GM19372 (cell line): ENCODE data around the gene TRAPPC8.
A peak's percentile ranks its signal among the peaks of the same experiment; 100 is the strongest.
"Not testable (repeated sequence)": the region's sequence is repeated elsewhere in the genome, so short reads cannot be mapped to it uniquely, and the experiment has no call there.

Experiments
- ATAC-seq: cut with Tn5 transposase; IDR thresholded peaks from one replicate; pipeline ENCODE4 v1.9.1; 2021; ENCODE audit warnings: mild to moderate bottlenecking, low read depth, moderate library complexity; ENCODE audit not compliant: unreplicated experiment

Gene TRAPPC8

DNA sequence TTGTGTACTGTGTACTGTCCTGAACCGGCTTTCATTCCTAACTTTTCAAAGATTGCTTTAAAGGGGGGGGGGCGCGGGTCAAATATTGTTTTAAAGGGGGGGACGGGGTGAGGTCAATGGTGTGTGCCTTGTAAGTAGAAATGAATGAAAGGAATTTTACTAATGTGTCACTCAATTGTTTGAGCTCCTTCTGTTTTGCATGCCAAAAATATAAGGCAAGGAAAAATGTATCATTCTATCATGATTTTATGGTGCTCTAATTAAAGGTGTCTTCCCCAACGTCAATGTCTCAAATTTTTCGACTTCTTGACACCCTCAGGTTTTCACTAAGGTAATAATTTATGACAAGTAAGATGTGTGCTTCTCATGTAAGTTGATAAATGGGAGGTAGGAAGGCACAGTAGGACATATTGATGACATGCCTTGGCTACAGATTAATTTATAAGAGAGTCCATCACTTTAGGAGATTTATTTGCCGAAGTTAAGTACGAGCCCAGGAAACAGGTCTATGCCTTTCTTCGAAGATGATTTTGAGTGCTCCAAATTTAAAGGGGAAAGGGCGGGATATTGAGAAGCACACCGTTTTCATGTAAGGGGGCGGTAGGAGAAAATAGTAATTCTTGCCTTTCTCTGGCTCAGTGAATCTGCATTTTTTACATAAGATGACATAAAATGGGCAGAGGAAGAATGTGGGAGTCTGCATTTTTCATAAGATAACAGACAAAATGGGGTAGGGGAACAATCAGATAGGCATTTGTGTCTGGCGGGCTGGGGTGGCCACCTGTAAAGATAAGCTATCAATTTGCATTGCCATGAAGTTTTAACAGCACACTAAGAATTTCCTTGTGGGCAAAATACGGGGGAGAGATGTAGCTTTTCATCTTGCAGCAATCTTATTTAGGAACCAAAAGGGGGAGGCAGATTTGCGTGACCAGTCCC lies 1.2 kb upstream of the TRAPPC8 start:
- ATAC-seq: no peak

DNA sequence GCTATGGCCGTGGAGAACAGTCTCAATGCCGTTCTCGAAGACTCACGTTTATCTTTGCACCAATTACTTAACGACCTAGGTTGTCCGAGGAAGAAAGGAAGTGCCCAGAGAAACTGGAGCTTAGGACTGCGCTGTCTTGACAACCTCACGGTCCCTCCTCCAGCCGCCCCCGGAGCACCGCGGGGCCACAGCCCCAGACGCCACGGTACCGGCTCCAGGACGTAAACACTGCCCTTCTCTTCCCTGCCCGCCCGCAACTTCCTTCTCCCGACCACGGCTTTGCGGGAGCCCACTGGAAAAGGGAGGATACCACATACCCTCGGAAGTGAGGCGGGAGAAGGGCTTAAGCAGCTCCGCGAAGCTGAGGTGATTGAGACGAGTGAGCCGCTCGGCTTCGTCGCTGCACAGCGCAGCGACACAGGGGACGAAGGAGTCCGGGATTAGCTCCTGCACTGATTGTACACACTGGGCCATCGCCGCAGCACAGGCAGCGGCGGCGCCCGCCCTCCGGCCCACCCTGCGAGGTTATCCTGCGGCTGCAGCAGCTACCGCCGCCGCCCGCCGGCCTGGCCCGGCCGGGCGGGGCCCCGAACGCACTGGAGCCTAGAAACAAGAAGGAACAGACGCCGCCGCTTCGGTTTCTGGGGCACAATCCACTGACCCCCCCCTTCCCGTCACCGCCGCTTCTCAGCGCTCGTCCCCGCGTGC lies 483 bp downstream of the TRAPPC8 start:
- peak; percentile 32 for ATAC-seq

DNA sequence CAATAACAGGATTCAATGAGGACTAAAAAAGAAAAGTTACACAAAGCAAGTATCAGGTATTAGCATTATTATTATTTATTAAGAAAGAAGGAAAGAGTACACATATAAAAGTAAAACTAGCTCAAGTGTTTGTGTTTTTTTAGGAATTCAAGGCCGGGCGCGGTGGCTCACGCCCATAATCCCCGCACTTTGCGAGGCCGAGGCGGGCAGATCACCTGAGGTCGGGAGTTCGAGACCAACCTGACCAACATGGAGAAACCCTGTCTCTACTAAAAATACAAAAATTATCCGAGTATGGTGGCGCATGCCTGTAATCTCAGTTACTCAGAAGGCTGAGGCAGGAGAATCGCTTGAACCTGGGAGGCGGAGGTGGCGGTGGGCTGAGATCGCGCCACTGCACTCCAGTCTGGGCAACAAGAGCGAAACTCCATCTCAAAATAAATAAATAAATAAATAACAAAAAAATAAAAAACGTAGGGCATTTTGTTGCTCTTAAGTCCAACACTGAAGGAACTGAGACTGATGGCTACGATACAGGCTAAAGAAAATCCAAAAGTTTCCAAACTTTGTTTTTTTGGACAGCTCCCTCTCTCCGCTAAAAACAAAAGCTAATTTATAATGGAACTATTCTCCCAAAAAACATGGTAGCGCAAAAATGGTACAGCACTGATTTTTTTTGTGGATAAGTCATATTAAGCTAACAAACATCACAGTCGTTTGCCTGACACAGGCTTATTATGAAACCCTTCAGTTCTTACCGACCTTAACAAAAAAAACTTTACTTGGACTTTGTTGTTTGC lies 1.7 kb downstream of the TRAPPC8 start:
- ATAC-seq: no peak

DNA sequence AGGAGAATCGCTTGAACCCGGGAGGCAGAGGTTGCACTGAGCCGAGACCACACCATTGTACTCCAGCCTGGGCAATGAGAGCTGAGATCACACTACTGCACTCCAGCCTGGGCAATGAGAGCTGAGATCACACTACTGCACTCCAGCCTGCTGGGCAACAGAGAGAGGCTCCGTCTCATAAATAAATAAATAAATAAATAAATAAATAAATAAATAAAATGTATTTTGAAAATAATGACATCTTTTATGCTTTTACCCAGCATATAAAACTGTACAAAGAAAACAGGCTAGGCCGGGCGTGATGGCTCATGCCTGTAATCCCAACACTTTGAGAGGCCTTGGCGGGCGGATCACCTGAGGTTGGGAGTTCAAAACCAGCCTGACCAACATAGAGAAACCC lies 8.2 kb downstream of the TRAPPC8 start:
- not testable (repeated sequence) for ATAC-seq

DNA sequence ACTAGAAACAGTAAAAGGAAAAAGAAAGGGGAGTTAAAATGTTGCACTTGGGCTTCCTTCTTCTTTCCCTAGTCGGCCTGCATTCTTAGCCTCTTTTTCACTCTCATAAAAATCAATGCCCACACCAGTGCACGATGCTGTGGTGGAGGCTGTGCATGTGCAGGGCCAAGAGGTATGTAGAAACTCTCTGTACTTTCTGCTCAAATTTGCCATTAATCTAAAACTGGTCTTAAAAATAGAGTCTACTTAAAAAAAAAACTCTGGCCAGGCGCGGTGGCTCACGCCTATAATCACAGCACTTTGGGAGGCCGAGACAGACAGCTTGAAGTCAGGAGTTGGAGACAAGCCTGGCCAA lies 11.1 kb downstream of the TRAPPC8 start:
- no peak for ATAC-seq

DNA sequence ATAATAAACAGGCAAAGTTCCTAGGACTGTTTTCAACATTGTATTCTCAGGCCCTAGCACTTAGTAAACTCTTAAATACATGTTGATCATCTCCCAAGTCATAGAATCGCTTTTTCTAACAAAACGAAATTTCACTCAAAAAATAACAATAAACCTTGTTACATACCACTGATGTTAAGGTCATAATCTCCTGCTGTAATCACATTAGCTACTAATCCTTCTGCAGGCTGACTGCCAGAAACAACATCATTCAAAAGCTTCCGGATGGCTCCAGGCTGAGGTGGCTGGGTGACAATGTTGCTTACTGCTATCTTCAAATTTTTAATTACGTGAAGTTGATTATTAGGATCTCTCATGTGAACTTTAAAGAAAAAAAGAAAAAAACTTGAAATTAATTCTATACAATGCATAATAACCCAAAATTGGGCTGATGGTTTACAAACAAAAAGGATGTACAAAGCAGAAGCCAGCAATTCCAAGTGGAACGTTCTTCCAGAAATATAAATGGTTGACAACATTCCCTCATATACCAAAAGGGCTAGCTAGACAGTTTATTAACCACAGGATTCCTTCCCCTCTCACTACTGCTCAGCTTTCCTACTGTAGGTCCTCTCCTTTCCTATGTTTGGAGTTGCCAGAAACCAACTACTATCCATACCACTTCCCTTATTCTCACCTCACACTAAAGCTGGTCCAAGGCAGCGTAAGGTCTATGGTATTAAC lies 11.6 kb downstream of the TRAPPC8 start:
- ATAC-seq: no peak

DNA sequence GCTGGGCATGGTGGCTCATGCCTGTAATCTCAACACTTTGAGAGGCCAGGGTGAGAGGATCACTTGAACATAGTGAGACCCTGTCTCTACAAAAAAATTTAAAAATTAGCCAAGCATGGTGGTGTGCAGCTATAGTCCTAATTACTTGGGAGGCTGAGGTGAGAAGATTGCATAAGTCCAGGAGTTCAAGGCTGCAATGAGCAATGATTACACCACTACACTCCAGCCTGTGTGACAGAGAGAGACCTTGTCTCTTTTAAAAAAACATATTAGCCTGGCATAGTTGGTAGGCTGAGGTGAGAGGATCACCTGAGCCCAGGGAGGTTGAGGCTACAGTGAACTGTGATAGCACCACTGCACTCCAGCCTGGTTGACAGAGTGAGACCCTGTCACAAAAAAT lies 13.7 kb downstream of the TRAPPC8 start:
- no peak for ATAC-seq

DNA sequence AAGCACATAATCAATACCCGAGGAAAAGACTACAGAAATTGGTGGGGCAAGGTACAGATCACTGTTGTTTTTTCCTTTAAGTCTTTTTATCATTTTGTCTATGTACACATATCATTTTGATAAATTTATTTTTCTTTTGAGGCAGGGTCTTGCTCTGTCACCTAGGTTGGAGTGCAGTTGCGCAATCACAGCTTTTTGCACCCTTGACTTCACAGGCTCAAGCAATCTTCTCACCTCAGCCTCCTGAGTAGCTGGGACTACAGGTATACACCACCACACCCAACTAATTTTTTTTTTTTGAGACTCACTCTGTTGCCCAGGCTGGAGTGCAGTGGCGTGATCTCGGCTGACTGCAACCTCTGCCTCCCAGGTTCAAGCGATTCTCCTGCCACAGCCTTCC lies 15.9 kb downstream of the TRAPPC8 start:
- not testable (repeated sequence) for ATAC-seq

DNA sequence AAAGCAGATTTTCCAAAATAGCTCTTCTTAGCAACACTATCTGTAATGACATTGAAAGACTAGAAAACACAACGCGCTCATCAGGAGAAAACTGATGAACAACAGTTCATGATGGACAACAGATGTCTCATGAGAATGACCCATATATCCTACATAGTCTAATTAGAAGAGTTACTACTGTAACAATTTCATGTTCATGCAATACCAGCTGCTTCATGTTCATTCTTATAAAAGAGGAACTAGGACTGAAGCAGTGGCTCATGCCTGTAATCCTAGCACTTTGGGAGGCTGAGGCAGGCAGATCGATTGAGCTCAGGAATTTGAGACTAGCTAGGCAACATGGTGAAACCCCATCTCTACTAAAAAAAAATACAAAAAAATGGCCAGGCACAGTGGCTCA lies 22.7 kb downstream of the TRAPPC8 start:
- ATAC-seq: no peak

DNA sequence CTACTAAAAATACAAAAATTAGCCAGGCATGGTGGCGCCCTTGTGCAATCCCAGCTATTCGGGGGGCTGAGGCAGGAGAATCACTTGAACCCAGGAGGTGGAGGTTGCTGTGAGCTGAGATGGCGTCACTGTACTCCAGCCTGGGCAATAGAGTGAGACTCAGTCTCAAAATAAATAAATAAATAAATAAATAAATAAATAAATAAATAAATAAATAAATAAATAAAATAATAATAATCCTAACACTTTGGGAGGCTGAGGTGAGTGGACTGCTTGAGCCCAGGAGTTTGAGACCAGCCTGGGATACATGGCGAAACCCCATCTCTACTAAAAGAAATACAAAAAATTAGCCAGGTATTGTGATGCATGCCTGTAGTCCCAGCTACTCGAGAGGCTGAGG lies 23.6 kb downstream of the TRAPPC8 start:
- not testable (repeated sequence) for ATAC-seq

DNA sequence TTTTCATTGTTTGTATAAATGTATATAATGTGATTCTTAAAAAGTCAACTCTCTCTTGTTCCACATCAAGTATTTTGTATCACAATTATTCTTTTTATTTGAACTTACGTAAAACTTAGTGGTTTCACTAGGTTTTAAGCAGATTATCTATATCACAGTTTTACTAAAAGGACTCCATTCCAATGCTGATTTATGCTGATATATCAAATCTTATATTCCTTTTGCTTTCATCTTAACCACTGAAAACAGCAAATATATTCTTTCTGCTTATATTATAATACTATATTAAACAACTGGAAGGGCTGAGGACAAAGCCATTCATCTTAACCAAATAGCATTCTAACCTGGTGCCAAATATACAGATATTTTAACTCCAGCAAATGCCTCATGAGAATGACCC lies 24.2 kb downstream of the TRAPPC8 start:
- ATAC-seq: no peak

DNA sequence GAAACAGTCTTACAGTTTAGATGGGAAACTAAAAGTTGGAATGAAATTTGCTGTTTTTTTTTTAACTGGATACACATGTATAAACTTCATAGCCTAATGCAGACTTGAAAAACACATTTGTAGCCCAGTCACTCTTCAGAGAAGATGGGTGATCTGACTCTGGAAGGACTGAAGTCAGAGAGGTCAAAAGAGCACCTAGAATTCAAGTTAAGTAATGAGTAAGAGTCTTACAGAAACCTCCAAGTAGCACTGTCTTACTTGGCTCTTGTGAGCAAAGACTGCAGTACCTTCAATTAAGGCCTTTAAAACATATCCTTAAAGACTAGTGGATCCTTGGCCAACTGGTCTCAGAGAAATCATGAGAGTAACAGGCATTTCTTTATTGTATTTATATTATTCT lies 41.9 kb downstream of the TRAPPC8 start:
- no peak for ATAC-seq

DNA sequence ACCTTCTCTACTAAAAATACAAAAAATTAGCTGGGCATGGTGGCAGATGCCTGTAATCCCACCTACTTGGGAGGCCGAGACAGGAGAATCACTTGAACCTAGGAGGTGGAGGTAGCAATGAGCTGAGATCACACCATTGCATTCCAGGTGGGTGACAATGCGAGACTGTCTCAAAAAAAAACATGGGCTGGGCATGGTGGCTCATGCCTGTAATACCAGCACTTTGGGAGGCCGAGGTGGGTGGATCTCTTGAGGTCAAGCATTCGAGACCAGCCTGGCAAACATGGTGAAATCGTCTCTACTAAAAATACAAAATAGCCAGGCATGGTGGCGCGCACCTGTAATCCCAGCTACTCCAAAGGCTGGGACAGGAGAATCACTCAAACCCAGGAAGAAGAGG lies 43.2 kb downstream of the TRAPPC8 start:
- not testable (repeated sequence) for ATAC-seq

DNA sequence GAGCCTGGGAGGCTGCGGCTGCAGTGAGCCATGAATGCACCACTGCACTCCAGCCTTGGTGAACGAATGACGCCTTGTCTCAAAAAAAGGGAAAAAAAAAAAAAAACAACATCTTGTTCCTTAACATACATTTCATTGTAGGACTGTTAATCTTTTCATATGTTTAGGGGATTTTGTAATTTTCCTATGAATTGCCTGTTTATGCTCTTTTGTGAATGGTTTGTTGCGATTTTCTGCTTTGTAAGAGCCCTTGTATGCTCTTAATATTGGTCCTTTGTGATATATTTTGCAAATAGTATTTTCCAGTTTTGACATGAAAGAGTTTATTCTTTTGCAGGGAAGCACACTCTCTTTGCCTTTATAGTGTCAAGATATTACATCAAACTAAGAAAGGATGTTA lies 50.0 kb downstream of the TRAPPC8 start:
- no peak for ATAC-seq

DNA sequence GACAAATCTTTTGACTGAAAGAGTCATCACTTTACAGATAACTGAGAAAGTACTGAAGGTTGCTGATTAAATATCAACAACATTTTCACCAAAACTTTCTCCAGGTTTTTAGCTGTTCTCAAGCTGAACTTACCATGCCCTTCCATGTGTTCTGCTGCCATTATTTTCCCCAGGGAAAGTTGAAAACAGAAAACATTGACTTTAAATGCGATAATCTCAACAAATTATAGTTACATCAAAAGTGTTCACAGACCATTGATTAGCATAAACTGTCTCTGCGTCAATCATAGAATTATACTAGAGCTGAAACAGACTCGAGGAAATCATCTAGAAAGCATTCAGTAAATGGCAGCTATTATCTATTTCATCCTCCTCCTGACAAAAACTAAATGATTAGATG lies 51.4 kb downstream of the TRAPPC8 start:
- ATAC-seq: no peak

DNA sequence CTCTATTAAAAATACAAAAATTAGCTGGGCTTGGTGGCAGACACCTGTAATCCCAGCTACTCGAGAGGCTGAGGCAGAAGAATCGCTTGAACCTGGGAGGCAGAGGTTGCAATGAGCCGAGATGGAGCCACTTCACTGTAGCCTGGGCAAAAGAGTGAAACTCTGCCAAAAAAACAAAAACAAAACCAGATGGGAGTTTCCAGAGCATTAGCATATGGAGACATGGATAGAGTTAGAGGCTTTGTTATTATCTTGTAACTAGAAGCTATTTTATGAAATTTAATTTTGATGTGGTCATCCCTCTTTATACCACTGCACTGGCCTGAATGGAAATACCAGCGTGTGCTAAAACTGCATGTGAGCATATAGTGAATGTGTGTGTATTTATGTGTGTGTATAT lies 58.9 kb downstream of the TRAPPC8 start:
- no peak for ATAC-seq

DNA sequence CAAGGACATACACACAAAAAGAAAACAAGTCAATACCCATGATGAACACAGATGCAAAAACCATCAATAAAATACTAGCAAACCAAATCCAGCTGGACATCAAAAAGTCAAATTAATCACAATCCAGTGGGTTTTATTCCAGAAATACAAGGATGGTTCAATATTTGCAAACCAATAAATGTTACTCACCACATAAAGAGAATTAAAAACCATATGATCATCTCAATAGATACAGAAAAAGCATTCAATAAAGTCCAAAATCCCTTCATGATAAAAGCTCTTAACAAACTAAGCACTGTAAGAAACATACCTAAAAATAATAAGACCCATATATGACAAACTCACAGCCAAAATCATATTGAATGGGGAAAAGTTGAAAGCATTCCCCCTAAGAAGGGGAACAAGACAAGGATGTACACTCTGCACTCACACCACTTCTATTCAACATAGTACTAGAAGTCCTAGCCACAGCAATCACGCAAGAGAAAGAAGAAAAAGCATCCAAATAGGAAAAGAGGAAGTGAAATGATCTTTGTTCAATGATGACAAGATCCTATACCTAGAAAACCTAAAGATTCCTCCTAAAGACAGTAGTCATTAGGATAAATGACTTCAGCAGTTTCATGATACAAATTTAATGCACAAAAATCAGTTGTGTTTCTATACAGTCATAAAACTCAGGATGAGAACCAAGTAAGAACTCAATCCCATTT lies 62.6 kb downstream of the TRAPPC8 start:
- no peak for ATAC-seq

DNA sequence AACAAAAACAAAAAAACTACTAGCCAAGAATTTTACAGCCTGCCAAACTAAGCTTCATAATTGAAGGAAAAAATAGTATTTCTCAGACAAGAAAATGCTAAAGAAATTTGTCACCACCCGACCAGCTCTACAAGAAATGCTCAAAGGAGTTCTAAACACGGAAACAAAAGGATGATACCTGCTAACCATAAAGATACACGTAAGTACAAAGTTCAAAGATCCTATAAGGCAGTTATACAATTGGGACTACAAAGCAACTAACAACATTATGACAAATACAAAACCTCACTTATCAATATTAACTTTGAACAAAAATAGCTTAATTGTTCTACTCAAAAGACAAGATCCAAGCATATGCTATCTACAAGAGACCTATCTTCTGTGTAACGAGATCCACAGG lies 64.6 kb downstream of the TRAPPC8 start:
- ATAC-seq: no peak

DNA sequence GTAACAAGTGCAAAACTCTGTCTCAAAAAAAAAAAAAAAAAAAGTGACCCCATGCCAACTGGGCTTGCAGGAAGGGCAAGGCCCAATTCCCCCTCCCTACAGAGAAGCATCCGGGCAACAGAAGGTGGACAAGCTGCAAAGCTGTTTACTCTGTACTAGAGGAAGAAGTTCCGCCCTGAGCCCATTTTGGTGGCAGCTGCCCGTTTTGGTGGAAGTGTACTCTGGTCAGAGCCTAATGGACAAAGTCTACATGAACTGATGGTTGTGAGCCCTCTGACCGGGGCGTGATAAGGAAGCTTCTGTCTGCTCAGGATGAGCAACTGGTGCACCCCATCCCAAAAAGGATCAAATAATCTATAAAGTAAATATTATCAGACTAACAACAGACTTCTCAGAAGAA lies 65.0 kb downstream of the TRAPPC8 start:
- no peak for ATAC-seq

DNA sequence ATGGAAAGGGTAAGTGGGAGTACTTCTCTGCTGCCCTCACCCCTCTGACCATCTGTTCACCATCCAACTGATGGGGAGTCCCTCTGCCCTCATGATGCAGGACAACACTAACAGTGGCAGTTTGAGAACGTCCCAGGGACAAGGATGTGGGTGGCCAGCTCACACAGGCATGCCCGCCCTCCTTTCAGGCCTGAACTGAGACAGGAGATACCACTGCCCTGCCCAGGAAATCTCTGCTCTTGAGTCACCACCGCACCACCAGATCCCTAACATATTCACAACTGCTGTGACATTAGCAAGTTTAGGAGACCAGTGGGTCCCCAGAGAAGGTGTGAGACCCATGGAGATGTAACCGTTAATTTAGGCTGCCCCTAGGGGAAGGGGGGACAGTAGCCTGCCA lies 66.2 kb downstream of the TRAPPC8 start:
- ATAC-seq: no peak
